Measurements from ENCODE around the gene GGT1.
"Not testable (repeated sequence)": the region's sequence is repeated elsewhere in the genome, so short reads cannot be mapped to it uniquely, and the experiment has no call there.

Gene GGT1

GRCh38 chr22:24602847-24603769 is at the start of gene GGT1:
TSS of gene GGT1 (plus strand) at chr22:24603193. CDS start at chr22:24611082, 7,889 bp downstream.
- FAIRE-seq; DNase-seq (ENCODE audit: insufficient read length, low spot score): not testable (repeated sequence)

- DNase-seq (ENCODE audit: insufficient read length, low spot score) (no peak), FAIRE-seq (no peak)
These were observed 49.2 kb upstream of the GGT1 start for GRCh38 chr22:24553597-24554312.

- FAIRE-seq (no peak), DNase-seq (ENCODE audit: insufficient read length, low spot score) (no peak)
These were observed 48.5 kb upstream of the GGT1 start, which contains the start of gene GUCD1 for GRCh38 chr22:24554313-24555164. TSS of gene GUCD1 (minus strand) at chr22:24555138. CDS start at chr22:24554991, 147 bp downstream.

GRCh38 chr22:24555165-24556039 is 47.6 kb upstream of the GGT1 start, which contains the start of gene SNRPD3:
TSS of gene SNRPD3 (plus strand) at chr22:24555999. CDS start at chr22:24557675, 1,676 bp downstream.
- FAIRE-seq (no peak), DNase-seq (ENCODE audit: insufficient read length, low spot score) (peak; percentile 96)

GRCh38 chr22:24559471-24559870 is 43.5 kb upstream of the GGT1 start:
- DNase-seq (ENCODE audit: insufficient read length, low spot score) (no peak), FAIRE-seq (no peak)

- DNase-seq (ENCODE audit: insufficient read length, low spot score) (no peak), FAIRE-seq (no peak)
These were observed 39.7 kb upstream of the GGT1 start for GRCh38 chr22:24563246-24563645.

- FAIRE-seq (no peak), DNase-seq (ENCODE audit: insufficient read length, low spot score) (no peak)
These were observed 38.5 kb upstream of the GGT1 start for GRCh38 chr22:24564376-24565058.

GRCh38 chr22:24565077-24565476 is 37.9 kb upstream of the GGT1 start:
- no peak for DNase-seq (ENCODE audit: insufficient read length, low spot score)
- no peak for FAIRE-seq

- DNase-seq (ENCODE audit: insufficient read length, low spot score) = no peak
- no peak for FAIRE-seq
These were observed 36.0 kb upstream of the GGT1 start for GRCh38 chr22:24566899-24567511.

- FAIRE-seq (no peak), DNase-seq (ENCODE audit: insufficient read length, low spot score) (no peak)
These were observed 35.3 kb upstream of the GGT1 start for GRCh38 chr22:24567668-24568067.

- DNase-seq (ENCODE audit: insufficient read length, low spot score) = no peak
- FAIRE-seq = no peak
These were observed 31.7 kb upstream of the GGT1 start for GRCh38 chr22:24571266-24571665.

GRCh38 chr22:24576778-24577177 is 26.2 kb upstream of the GGT1 start:
- DNase-seq (ENCODE audit: insufficient read length, low spot score) (no peak), FAIRE-seq (no peak)

GRCh38 chr22:24578355-24579257 is 24.4 kb upstream of the GGT1 start:
- FAIRE-seq (no peak), DNase-seq (ENCODE audit: insufficient read length, low spot score) (no peak)

GRCh38 chr22:24579258-24579601 is 23.8 kb upstream of the GGT1 start:
- no peak for FAIRE-seq

GRCh38 chr22:24580276-24580675 is 22.7 kb upstream of the GGT1 start:
- no peak for FAIRE-seq

More at GRCh38 chr22:24579258-24579601, 23.8 kb upstream of the GGT1 start:
- DNase-seq (ENCODE audit: insufficient read length, low spot score) = no peak

GRCh38 chr22:24582056-24582814 is 20.8 kb upstream of the GGT1 start:
- no peak for FAIRE-seq
- no peak for DNase-seq (ENCODE audit: insufficient read length, low spot score)

More at GRCh38 chr22:24580276-24580675, 22.7 kb upstream of the GGT1 start:
- DNase-seq (ENCODE audit: insufficient read length, low spot score) = no peak
